NCI-H146 (cell line): ENCODE measurements around the gene ACTR10.
A peak's percentile ranks its signal among the peaks of the same experiment; 100 is the strongest.
"Not testable (repeated sequence)": the region's sequence is repeated elsewhere in the genome, so short reads cannot be mapped to it uniquely, and the experiment has no call there.

Source experiments
- DNase-seq: peaks from one replicate; lab custom pipeline; 2025; lab: John Stamatoyannopoulos, UW

Gene ACTR10

DNA sequence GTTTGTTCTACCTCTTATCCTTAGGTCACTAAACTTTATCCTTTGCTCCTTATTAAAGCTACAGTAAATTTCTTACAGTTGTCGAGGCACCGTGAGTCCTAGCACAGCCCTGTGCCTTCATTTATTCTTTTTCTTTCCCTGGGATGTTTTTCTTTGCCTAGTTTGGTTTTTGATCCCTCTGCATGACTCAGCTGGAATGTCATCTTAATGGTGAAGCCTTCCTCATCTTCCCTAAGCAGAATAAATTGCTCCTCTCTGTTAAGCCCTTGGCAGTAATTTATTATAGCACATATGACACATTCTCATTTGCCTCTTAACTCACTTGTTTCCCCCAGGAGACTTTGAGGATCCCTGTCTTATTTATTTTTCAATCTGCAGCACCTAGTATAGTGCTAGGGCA lies 16.6 kb downstream of the ACTR10 start:
- no peak for DNase-seq

DNA sequence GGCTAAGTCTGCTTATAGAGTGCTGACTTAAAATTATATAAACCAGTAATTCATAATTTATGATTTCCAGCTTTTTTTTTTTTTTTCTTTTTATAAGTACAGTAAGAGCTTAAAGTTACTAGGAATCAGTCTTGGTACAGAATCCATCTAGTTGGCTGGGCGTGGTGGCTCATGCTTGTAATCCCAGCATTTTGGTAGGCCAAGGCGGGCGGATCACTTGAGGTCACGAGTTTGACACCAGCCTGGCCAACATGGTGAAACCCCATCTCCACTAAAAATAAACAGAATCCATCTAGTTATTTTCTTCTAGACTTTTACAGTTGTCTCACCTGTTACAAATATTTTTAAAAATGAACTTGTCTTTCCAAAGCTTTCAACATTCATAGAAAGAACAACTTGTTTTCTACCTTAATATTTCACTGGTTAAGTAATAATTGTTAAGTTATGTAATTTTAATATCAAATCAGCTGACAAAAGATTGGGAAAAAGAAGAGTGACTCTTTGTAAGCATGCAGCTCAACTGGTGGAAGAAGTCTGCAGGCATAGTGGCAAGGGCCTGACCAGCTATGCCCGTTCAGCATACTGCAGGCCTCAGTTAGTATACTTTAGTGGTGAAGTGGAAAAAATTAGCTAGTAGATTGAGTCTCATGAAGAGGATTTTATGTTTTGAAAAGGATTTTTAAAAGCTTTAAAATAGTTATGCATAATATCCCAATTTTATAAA lies 27.3 kb downstream of the ACTR10 start:
- DNase-seq: no peak

DNA sequence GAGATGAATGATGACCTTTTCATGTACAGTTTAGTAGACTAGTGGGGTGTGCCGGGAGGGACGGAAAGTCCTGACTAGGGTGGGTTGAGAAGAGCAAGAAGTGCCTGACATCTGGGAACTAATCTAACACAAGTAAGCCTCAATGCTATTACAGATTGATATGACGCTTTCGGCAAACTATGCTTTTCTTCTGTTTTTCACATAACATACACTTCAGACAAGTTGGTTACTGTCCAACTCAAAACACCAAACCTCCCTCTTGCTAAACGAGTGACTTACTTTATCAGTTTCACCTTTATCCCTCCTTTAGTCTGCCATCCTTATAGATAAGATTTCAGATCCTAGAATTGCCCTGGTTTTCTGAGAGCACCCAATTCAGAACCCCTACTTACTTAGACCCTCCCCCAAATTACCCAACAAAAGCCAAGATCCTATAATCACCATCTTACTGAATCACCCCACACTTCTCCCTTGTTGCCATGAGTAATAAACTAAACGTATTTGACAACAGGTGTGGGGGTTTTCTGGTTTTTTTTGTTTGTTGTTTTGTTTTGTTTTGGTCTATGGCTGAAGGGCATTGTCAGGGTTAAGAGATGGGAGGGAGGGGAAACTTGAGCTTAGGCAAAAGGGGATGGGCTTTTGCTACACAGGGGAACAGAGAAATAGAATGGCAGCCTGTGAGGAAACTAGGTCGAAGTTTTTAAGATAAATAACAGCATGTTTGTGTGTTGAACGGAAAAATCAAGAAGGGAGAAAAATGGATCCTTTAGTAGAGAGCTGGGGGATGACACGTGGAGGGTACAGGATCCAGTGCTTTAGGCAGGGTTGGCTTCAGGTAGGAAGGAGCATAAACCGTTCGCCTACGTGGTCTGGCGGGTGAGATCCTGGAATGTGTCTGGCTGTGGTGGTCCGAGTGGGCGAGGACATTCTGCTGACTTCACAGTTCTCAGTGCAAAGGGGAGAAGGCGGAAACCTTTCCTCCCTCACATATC lies 38.6 kb downstream of the ACTR10 start:
- no peak for DNase-seq

DNA sequence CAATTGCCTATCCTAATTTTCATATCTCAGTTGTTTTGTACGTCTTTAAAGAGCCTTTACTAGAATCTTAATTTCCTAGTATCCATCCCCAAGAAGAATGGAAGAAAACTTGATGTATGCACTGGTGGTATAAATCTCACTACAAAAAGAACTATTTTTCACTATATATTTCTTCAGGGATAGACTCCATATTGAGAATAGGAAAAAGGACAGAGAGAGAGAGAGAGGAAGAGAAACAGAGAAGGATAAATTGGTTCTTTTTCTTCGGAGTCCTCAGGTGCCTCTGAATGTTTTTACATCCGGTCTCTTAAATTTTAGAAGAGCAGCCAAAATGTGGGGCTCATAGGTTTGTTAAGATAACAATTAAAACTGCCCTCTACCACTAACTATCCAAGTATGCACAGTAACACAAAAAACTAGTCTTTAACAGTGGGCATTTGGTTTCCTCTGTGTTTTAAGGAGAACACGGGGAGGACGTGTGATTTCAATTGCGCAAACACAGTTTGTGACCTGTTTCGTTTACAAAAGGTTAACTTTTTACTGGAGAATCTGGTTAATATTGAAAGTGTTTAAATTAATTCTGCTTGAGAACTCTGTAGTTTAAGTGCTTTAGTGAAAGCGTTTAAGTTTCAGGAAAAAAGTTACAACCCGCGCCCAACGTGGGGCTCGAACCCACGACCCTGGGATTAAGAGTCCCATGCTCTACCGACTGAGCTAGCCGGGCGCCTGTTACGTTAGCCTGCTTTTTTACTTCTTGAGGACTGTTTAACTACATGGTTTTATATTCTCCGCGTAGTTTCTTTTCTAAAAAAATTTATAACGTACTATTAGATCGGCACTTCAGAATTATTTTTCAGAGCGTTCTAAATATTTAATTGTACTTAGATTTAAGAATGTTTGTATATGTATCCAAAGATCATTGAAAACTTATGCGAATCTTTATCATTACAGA lies 39.6 kb downstream of the ACTR10 start:
- peak; percentile 58 for DNase-seq

DNA sequence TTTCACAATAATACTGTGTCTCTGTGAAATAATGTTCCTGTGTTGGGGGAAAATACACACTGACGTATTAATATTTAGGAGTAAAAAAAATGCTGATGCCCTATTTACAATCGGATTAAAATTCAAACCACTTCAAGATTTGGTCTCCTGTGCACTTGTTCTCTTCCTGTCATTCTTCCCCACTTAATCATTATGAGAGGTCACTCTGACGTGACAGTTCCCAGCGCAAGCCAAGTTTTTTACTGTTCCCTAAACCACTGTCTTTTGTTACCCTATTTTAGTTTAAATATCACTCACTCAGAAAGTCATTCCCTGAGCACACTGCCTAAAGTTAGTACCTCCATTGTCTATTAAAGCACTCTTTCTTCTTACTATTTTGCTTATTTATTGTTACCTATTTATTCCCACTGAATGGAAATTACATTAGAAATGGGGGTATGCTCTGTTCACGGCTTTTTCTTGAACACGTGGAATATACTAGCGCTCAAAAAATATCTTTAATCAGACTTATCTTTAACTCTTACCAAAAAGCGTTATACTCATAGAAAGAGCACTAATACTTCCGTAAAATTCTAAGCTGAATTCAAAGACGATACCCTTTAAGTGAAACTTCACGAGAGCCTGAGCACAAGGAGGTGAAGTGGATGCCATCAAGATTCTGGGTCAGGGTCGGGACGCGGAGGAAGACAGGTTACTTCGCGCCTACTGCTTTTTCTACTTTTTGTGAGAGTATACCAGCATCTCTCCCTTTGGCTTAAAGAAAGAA lies 44.0 kb downstream of the ACTR10 start:
- no peak for DNase-seq

DNA sequence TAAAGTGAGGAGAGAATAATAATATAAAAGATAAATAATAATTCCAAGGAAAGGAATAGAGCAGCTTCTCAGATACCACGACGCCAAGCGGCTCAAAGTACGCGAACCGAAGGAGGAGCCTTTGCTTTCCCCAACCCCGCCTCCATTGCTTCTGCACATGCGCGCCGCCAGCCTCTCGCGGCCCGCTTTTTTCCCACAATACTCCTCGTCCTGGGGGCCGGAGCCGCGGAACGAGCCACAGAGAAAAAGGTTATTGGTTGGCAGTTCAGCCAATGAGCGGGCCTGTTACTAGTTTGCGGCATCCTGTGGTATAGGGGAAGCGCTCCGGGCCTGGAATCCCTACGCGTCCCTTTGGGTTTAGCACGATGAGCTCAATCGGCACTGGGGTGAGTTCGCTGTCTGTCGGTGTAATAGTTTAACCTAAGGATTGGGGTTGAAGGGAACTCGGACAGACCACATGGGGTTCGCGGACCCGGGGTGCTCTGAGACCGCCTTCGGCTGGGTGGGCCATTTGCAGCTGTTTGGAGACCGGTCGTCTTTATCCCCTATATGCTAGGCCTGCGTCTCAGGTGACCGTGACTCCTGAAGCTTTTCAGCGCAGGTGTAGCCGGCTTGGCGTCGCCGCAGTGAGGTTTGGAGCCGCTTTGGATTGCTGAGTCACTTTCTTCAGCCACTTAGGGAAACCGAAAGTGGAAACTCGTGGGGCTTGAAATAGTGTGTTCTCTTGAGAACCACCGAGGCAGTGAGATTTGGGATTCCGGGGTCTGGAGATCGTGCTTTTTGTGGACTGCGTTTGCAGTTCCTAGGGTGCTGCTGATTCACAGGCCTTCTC lies 44.8 kb downstream of the ACTR10 start, which contains the start of gene PSMA3:
PSMA3 (plus strand) TSS at position 288 of the 832 bp plus-strand sequence; CDS start at position 366, 78 bp downstream.
- DNase-seq: peak; percentile 95

DNA sequence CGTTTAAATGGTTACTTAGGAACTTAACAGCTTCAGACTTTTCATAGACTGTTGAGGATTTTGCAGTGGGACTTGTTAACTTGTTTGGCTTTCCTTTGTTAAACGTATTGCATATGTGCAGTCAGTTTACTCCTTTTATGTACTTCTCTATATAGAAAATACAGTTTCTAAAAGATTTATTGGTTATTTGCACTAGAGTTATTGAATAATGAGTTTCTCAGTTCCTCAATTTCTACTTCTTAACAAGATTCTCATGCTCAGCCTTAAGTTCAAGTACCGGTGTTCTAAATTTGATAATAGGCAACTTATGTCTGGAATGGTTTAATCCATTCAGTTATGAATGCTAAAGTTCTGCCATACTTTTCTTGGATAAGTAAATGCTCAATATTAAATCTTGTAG lies 45.6 kb downstream of the ACTR10 start:
- no peak for DNase-seq

DNA sequence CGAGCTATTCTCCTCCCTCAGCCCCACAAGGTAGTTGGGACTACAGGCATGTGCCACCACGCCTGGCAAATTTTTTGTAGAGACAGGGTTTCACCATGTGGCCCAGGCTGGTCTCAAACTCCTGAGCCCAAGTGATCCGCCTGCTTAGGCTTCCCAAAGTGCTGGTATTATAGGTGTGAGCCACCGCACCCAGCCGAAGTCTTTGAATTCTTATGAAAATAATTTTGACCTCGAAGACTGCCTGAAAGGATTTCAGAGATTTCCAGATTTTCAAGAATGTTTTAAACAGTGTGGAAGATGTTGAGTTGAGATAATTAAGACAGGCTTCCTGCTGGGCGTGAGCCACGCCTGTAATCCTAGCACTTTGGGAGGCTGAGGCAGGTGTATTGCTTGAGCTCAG lies 49.7 kb downstream of the ACTR10 start:
- DNase-seq: no peak

DNA sequence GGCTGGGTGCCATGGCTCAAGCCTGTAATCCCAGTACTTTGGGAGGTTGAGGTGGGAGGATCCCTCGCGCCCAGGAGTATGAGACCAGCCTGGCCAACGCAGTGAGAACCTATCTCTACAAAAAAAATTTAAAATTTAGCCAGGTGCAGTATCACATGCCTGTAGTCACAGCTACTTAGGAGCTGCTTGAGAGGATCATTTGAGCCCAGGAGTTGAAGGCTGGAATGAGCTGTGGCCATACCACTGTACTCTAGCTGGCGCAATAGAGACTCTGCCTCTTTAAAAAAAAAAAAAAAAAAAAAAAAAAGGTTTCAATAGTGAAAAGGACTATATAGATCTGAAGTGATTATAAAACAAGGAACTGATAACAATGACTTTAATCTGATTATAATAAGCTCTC lies 58.2 kb downstream of the ACTR10 start:
- no peak for DNase-seq

DNA sequence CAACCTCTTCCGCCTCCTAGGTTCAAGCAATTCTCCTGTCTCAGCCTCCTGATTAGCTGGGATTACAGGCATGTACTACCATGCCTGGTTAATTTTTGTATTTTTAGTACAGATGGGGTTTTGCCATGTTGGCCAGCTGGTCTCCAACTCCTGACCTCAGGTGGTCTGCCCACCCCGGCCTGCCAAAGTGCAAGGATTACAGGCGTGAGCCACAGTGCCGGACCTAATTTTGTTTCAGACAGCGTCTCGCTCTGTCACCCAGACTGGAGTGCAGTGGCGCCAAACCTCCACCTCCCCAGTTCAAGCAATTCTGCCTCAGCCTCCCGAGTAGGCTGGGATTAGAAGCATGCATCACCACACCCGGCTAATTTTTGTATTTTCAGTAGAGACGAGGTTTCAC lies 62.1 kb downstream of the ACTR10 start:
- DNase-seq: not testable (repeated sequence)

DNA sequence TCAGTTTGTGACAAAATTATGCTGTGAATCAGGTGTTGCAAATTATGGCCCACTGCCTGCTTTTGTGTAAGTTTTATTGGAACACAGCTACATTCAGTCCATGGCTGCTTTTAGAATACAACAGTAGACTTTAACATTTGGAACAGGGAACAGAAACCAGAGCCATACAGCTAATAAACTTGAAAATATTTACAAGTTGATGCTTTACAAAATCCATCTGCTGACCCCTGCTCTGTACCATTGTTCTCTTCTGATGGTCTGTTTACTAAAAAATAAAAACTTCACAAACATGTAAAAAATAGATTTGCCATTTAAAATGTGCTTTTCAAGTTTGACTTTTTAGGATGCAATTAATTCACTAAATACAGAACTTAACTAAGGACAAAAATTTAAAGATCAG lies 65.5 kb downstream of the ACTR10 start:
- DNase-seq: no peak

DNA sequence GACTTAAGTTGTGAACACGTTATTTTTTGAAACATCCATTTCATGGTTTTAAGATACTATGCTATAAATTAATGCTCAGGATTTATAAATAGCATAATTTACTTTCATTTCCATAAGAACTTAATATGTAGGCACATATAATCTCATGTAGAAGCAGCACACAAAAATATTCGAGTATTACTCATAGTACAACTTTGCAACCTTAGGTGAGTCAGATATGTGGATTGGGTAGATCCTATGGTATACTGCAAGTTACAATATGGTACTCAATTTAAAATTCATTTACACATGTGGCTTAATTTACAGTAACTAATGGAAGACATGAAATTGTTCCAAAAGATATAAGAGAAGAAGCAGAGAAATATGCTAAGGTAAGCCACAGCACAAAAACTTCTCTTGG lies 70.7 kb downstream of the ACTR10 start:
- DNase-seq: no peak

DNA sequence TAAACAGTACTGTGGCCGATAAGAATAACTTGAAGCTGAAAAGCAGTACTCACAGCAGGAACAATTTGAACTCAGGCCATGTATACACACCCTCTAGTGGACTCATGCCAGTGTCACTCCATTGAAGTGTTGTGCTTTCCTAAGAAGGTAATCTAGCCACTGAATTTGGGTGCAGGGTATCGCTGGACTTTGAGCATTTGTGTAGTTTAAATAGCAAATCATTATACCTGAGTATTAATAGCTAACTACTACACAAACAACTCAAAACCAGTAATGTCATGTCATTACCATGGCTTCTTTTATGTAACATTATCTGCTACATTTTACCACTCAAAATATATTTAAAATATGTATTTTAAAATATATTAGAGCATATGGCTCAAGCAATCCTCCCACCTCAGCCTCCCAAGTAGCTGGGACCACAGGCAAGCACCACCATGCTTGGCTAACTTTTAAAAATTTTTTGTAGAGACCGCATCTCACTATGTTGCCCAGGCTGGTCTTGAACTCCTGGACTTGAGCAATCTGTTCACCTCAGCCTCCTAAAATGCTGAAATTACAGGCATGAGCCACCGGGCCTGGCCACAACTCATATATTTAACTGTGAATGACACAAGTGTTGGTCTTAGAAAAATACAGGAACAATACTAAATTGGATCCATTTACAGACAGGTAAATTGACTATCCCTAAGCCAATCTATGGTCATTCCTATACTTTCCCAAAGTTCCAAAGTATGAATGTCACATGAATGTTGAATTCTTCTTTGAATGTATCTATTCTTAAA lies 72.8 kb downstream of the ACTR10 start:
- DNase-seq: no peak

DNA sequence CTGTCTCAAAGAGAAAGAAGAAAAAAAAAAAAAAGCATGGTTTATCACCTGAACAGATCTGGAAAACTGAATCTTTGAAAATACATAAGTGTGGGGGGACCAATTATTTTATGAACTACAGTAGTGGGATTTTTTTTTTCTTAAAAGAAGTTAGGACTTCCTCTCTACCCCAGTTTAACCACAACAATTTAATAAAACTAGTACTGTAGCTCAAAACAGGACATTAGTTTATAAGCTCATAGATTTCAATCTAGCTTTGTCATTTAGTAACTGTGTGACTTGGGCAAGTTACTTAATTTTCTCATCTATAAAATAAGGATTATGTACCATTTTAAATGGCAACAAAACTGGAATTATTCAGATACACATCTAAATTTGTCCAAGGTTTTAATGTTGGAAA lies 74.9 kb downstream of the ACTR10 start:
- no peak for DNase-seq

DNA sequence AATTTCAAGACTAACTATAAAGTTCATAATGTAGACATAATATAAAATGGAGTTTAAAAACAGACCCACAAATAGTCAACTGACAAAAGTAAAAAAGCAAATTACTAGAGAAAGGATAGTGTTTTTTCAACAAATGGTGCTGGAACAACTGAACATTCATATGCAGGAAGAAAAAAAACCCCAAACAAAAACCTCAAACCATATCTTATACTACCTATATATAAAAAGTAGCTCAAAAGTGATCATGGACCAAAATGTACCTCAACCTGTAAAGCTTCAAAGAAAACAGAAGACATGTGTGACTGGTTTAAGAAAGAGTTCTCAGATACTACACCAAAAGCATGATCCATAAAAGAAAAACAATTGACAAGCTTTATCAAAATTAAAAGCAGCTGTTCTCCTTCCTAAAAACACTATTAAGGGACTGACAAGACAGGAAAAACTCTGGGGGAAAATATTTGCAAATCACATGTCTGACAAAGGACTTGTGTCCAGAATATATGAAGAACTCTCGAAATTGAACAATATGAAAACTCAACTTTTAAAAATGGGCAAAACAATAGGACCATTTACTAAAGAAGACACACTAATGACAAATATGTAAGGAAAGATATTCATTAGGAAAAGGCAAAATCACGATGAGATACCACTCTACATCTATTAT lies 75.7 kb downstream of the ACTR10 start:
- no peak for DNase-seq

DNA sequence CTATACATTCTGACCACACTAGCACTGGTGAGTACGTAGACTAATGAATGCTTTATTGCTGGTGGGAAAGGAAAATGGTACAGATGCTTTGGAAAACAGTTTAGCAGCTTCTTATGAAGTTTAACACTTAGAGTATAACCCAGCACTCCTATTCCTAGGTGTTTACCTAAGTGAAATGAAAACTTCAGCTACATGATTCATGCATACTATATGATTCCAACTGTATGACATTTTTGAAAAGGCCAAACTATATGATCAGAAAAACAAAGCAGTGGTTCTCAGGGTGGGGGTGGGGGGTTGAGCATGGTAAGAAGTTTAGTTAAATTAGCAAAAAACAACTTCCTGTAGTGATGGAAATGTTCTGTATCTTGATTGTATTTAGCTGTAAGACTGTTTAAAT lies 76.3 kb downstream of the ACTR10 start:
- DNase-seq: no peak

DNA sequence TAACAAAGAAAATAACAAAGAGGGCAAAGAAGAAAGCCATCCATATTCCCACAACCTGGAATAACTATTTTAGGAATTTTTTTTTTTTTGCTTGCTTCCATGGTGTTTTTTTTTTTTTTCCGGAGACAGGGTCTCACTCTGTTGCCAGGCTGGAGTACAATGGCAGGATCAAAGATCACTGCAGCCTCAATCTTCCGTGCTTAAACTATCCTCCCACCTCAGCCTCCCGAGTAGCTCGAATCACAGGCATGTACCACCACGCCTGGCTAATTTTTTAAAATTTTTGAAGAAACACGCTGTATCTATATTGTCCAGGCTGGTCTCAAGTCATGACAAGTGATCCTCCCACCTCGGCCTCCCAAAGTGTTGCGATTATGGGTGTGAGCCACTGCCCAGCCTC lies 78.2 kb downstream of the ACTR10 start:
- no peak for DNase-seq

DNA sequence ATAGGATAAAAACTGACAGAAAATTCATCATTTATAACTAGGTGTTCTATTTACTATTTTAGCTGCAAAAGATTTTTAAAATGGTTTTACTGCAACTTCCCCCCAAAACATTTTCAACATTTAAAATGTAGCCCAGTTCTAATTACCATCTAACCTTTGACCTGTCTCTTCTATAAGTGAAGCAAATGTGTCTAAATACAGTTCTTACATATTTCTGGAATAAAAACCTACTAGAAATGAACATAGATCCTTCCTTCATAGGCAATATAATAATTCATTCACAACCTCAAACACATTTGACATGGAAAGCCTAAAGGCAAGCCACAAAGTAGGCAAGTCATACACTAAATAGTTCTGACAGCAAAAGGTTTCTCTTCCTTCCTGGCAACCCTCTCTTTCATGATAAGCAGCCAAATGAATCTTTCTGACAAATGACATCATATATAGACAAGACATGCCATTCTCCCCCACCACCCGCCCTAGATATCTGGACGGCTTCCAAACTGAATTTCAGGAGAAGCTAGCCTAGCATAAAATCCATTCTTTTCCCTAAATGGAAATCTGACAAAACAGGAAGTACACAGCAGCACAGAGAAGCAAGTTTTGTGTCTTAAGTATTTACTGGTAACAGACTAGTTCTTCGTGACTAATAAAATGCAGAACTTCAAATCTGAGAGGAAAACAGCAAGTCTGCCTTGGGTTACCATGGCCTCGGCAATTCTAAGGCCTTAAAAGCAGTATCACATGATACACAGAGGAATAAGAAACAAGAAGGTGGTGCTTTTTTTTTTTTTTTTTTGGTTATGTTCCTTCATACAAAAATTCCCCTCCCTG lies 81.2 kb downstream of the ACTR10 start:
- DNase-seq: no peak
